GM19395 (cell line): Measurements from ENCODE around the gene HECTD1.
"Not testable (repeated sequence)": the region's sequence is repeated elsewhere in the genome, so short reads cannot be mapped to it uniquely, and the experiment has no call there.

Experiments
- ATAC-seq: cut with Tn5 transposase; IDR thresholded peaks from one replicate; pipeline ENCODE4 v1.9.1; 2021; ENCODE audit warnings: mild to moderate bottlenecking, moderate library complexity; ENCODE audit not compliant: unreplicated experiment

Gene HECTD1

GRCh38 chr14:31229009-31229408 lies 21.4 kb upstream of the HECTD1 start:
- ATAC-seq: peak; percentile 75

- no peak for ATAC-seq
Observed at GRCh38 chr14:31228533-31228932, 20.9 kb upstream of the HECTD1 start.

GRCh38 chr14:31224808-31225207 lies 17.2 kb upstream of the HECTD1 start:
- no peak for ATAC-seq

- no peak for ATAC-seq
Observed at GRCh38 chr14:31223331-31223730, 15.7 kb upstream of the HECTD1 start.

GRCh38 chr14:31222834-31223233 lies 15.2 kb upstream of the HECTD1 start:
- ATAC-seq: no peak

GRCh38 chr14:31221266-31221665 lies 13.7 kb upstream of the HECTD1 start:
- no peak for ATAC-seq

GRCh38 chr14:31219169-31219568 lies 11.6 kb upstream of the HECTD1 start:
- ATAC-seq: no peak

GRCh38 chr14:31216359-31216758 lies 8.8 kb upstream of the HECTD1 start:
- no peak for ATAC-seq

GRCh38 chr14:31212893-31213292 lies 5.3 kb upstream of the HECTD1 start:
- ATAC-seq: no peak

GRCh38 chr14:31209605-31210004 lies 2.0 kb upstream of the HECTD1 start:
- no peak for ATAC-seq

GRCh38 chr14:31208546-31209424 lies 1.2 kb upstream of the HECTD1 start:
- no peak for ATAC-seq

GRCh38 chr14:31207287-31207754 lies 272 bp downstream of the HECTD1 start:
- ATAC-seq: peak; percentile 28

GRCh38 chr14:31206536-31207286 lies 882 bp downstream of the HECTD1 start:
- peak; percentile 26 for ATAC-seq

- ATAC-seq: no peak
Observed at GRCh38 chr14:31205681-31206535, 1.7 kb downstream of the HECTD1 start.

- ATAC-seq: no peak
Observed at GRCh38 chr14:31204593-31205534, 2.7 kb downstream of the HECTD1 start.

- not testable (repeated sequence) for ATAC-seq
Observed at GRCh38 chr14:31203899-31204592, 3.5 kb downstream of the HECTD1 start.

- no peak for ATAC-seq
Observed at GRCh38 chr14:31203414-31203742, 4.2 kb downstream of the HECTD1 start.

- no peak for ATAC-seq
Observed at GRCh38 chr14:31201111-31201510, 6.5 kb downstream of the HECTD1 start.

GRCh38 chr14:31200702-31200990 lies 6.9 kb downstream of the HECTD1 start:
- no peak for ATAC-seq

GRCh38 chr14:31197671-31198070 lies 9.9 kb downstream of the HECTD1 start:
- no peak for ATAC-seq
